Left lung (tissue), 10 donors: ENCODE results near the gene RND1. TPM values are rescaled to one million over a fixed set of nuclear protein-coding genes. Genes with fewer than 3 reads are reported as not detected.

Experiments used
- ATAC-seq: fragments of 200-7000 bp; cut with Tn5 transposase; one replicate; pipeline ENCODE4 v1.9.1; 2020; ENCODE audit warnings: moderate library complexity
- DNase-seq, 4 donors: peaks; one replicate each; pipeline ENCODE4 v3.0.0-alpha.2; 2013 to 2020
- H3K27ac ChIP-seq, 2 donors: fragments of 200-600 bp; sonication (generic) in 1 of 2; one replicate each; pipeline versions ENCODE4 v1.5.0 to v1.8.0; 2020 to 2021
- H3K27me3 ChIP-seq, 2 donors: fragments of 200-600 bp; sonication (generic) in 1 of 2; one replicate each; pipeline versions ENCODE4 v1.5.0 to v1.8.0; 2020 to 2021
- H3K36me3 ChIP-seq, 2 donors: fragments of 200-600 bp; sonication (generic) in 1 of 2; one replicate each; pipeline versions ENCODE4 v1.5.0 to v1.8.0; 2020 to 2021
- H3K4me1 ChIP-seq, 2 donors: fragments of 200-600 bp; one replicate each; pipeline ENCODE4 v1.8.0; 2021
- H3K4me3 ChIP-seq, 2 donors: fragments of 200-600 bp; sonication (generic) in 1 of 2; one replicate each; pipeline versions ENCODE4 v1.5.0 to v1.8.0; 2020 to 2021; ENCODE audit warnings: mild to moderate bottlenecking in 1 of 2
- H3K9me3 ChIP-seq, 2 donors: fragments of 200-600 bp; sonication (generic) in 1 of 2; one replicate each; pipeline versions ENCODE4 v1.5.0 to v1.8.0; 2020 to 2021
- CTCF ChIP-seq, 2 donors: fragments of 200-600 bp; sonication (generic) in 1 of 2; IDR thresholded peaks; one replicate each; pipeline versions ENCODE4 v1.5.0 to v1.8.0; 2021; ENCODE audit warnings: antibody characterized with exemption in 2 of 2
- intact Hi-C, 2 donors: fragments of 100-400 bp; cut with DNase I; formaldehyde crosslinking; loops; one replicate each; pipeline versions ENCODE4 v1.11.2 to v1.14.2; 2022
- polyA plus RNA-seq, 6 donors: library from polyadenylated mRNA; unstranded; fragments of 120-200 nt; gene quantifications; one replicate each; pipeline ENCODE4 v1.2.1, GENCODE V29; 2013; ENCODE audit not compliant: insufficient read length in 6 of 6
- total RNA-seq, 2 donors: library from RNA; stranded (reverse); fragmentation: NEBNext Ultra II Directional; extraction: Animal tissue kit (Norgen Biotek cat#: 25700); gene quantifications; one replicate each; pipeline ENCODE4 v1.2.1, GENCODE V29; 2021
- donor health status: DM: no; HTN: yes; CAD: no.
- donor health status: DM: no; HTN: no; CAD: no.

RND1 gene
- total and polyA plus RNA-seq, 8 donors = 1.8 to 28.1 (median 2.4) TPM

GRCh38 chr12:48813465-48814261 lies 52.0 kb downstream of the RND1 start:
- no peaks in the 10 kb centered on the region for H3K9me3 ChIP-seq
- intact Hi-C loops = no loop called here
- H3K36me3 ChIP-seq = no peaks in the 10 kb centered on the region
- peak overlapping the region; percentile 82 to 89 for H3K27ac ChIP-seq
- peaks cover 28 to 33% of the 10 kb centered on the region in 2 donors for H3K4me1 ChIP-seq
- H3K27me3 ChIP-seq = peaks cover 0 to 22% of the 10 kb centered on the region in 2 donors
- H3K4me3 ChIP-seq = peak overlapping the region; percentile 89 to 90
- no peak for TF ChIP-seq CTCF (IDR thresholded peaks at IDR 0.05)
- ATAC-seq = no peak
- no peak for DNase-seq

- Histone ChIP-seq H3K27me3 (peaks cover 0 to 9% of the 10 kb centered on the region in 2 donors), H3K4me3 (no peak overlapping the region), H3K4me1 (peaks cover 23% of the 10 kb centered on the region in 2 donors), H3K9me3 (no peaks in the 10 kb centered on the region), H3K36me3 (no peaks in the 10 kb centered on the region), H3K27ac (no peak overlapping the region)
- ATAC-seq (no peak), DNase-seq (no peak)
- TF ChIP-seq CTCF (IDR thresholded peaks at IDR 0.05) = no peak
- intact Hi-C loops = no loop called here
Measured at GRCh38 chr12:48812389-48812788, 53.3 kb downstream of the RND1 start.

GRCh38 chr12:48811437-48812090 lies 54.1 kb downstream of the RND1 start:
- peaks cover 0 to under 1% of the 10 kb centered on the region in 2 donors for H3K27me3 ChIP-seq
- no peak overlapping the region for H3K27ac ChIP-seq
- no peak for TF ChIP-seq CTCF (IDR thresholded peaks at IDR 0.05)
- no peak overlapping the region for H3K4me3 ChIP-seq
- H3K9me3 ChIP-seq = no peaks in the 10 kb centered on the region
- ATAC-seq = no peak
- peaks cover 20 to 23% of the 10 kb centered on the region in 2 donors for H3K4me1 ChIP-seq
- intact Hi-C loops = no loop called here
- no peak for DNase-seq
- no peaks in the 10 kb centered on the region for H3K36me3 ChIP-seq

- Histone ChIP-seq H3K36me3 (no peaks in the 10 kb centered on the region), H3K27me3 (no peaks in the 10 kb centered on the region), H3K4me3 (no peak overlapping the region), H3K9me3 (no peaks in the 10 kb centered on the region), H3K4me1 (peaks cover 16 to 17% of the 10 kb centered on the region in 2 donors), H3K27ac (no peak overlapping the region)
- intact Hi-C loops = no loop called here
- ATAC-seq = no peak
- TF ChIP-seq CTCF (IDR thresholded peaks at IDR 0.05) = no peak
- no peak for DNase-seq
Measured at GRCh38 chr12:48810903-48811431, 54.7 kb downstream of the RND1 start.

- intact Hi-C loops = no loop called here
Measured at GRCh38 chr12:48807981-48808380, 57.7 kb downstream of the RND1 start.

More at GRCh38 chr12:48807981-48808380, 57.7 kb downstream of the RND1 start:
- H3K9me3 ChIP-seq = no peaks in the 10 kb centered on the region
- TF ChIP-seq CTCF (IDR thresholded peaks at IDR 0.05) = no peak
- H3K4me1 ChIP-seq = peaks cover 0 to 9% of the 10 kb centered on the region in 2 donors
- H3K27me3 ChIP-seq = no peaks in the 10 kb centered on the region
- ATAC-seq (no peak), DNase-seq (no peak)
- H3K36me3 ChIP-seq = no peaks in the 10 kb centered on the region
- H3K4me3 ChIP-seq = no peak overlapping the region
- no peak overlapping the region for H3K27ac ChIP-seq
